ENCODE data around the gene KIZ. TPM values are rescaled to one million over a fixed set of nuclear protein-coding genes. Genes with fewer than 3 reads are reported as not detected.

The KIZ gene
- total RNA-seq, 1 donor from 2014 or later: 15.9 TPM

- intact Hi-C loops (cut with micrococcal nuclease): no loop called here
These were observed 88.5 kb downstream of the KIZ start for GRCh38 chr20:21214431-21214830.

- intact Hi-C loops (cut with micrococcal nuclease): no loop called here
These were observed 93.8 kb downstream of the KIZ start for GRCh38 chr20:21219686-21220085.

GRCh38 chr20:21224217-21224616 is 98.3 kb downstream of the KIZ start:
- intact Hi-C loops (cut with micrococcal nuclease): no loop called here

GRCh38 chr20:21225215-21225947 is 99.5 kb downstream of the KIZ start:
- intact Hi-C loops (cut with micrococcal nuclease): no loop called here

GRCh38 chr20:21228511-21228910 is 102.6 kb downstream of the KIZ start:
- intact Hi-C loops (cut with micrococcal nuclease): no loop called here

- intact Hi-C loops (cut with micrococcal nuclease): no loop called here
These were observed 103.3 kb downstream of the KIZ start for GRCh38 chr20:21229163-21229562.

- intact Hi-C loops (cut with micrococcal nuclease): loop anchor here (10.0 kb wide), 1 partner anchor 475 kb away; the partner anchor contains the start of gene PAX1
These were observed 104.3 kb downstream of the KIZ start for GRCh38 chr20:21230220-21230619.

GRCh38 chr20:21230686-21231085 is 104.8 kb downstream of the KIZ start:
- intact Hi-C loops (cut with micrococcal nuclease): loop anchor here (10.0 kb wide), 1 partner anchor 474 kb away; the partner anchor contains the start of gene PAX1

GRCh38 chr20:21232546-21233280 is 106.8 kb downstream of the KIZ start:
- intact Hi-C loops (cut with micrococcal nuclease): loop anchor here (10.0 kb wide), 1 partner anchor 472 kb away; the partner anchor contains the start of gene PAX1

- intact Hi-C loops (cut with micrococcal nuclease): loop anchor here (2.0 to 10.0 kb wide), 3 partner anchors 160 to 470 kb away; partner anchors contain the start of gene PAX1
These were observed 108.4 kb downstream of the KIZ start for GRCh38 chr20:21234324-21234723.

GRCh38 chr20:21234806-21235483 is 109.1 kb downstream of the KIZ start:
- intact Hi-C loops (cut with micrococcal nuclease): loop anchor here (2.0 to 10.0 kb wide), 4 partner anchors 108 to 470 kb away; partner anchors contain the start of genes KIZ and PAX1

GRCh38 chr20:21235484-21236445 is 109.9 kb downstream of the KIZ start:
- intact Hi-C loops (cut with micrococcal nuclease): loop anchor here (1.0 to 10.0 kb wide), 10 partner anchors 67 to 469 kb away; partner anchors contain the start of genes KIZ, PAX1 and XRN2

- intact Hi-C loops (cut with micrococcal nuclease): loop anchor here (2.0 to 10.0 kb wide), 4 partner anchors 65 to 467 kb away; partner anchors contain the start of genes KIZ, PAX1 and XRN2
These were observed 112.3 kb downstream of the KIZ start for GRCh38 chr20:21237956-21238799.

- intact Hi-C loops (cut with micrococcal nuclease): loop anchor here (5.0 to 10.0 kb wide), 2 partner anchors 112 to 466 kb away; partner anchors contain the start of genes KIZ and PAX1
These were observed 113.1 kb downstream of the KIZ start for GRCh38 chr20:21238818-21239536.

- intact Hi-C loops (cut with micrococcal nuclease): no loop called here
These were observed 114.5 kb downstream of the KIZ start for GRCh38 chr20:21240394-21240793.

- intact Hi-C loops (cut with micrococcal nuclease): no loop called here
These were observed 115.5 kb downstream of the KIZ start for GRCh38 chr20:21241406-21241805.

GRCh38 chr20:21243811-21244210 is 117.9 kb downstream of the KIZ start:
- intact Hi-C loops (cut with micrococcal nuclease): no loop called here

- intact Hi-C loops (cut with micrococcal nuclease): no loop called here
These were observed 118.9 kb downstream of the KIZ start for GRCh38 chr20:21244808-21245207.

GRCh38 chr20:21246161-21246560 is 120.3 kb downstream of the KIZ start:
- intact Hi-C loops (cut with micrococcal nuclease): no loop called here

Data from T-helper 1 cell treated with Interleukin-12 subunit alpha and Interleukin-12 subunit beta and Interleukin-4 antibody, amounts not matched to agents 30 ng/mL and 1 ng/mL, for 36 hours (primary cell).